Fibroblast of skin of left quadriceps (primary cell): ENCODE data around the gene TRAPPC3.
"Not testable (repeated sequence)": the region's sequence is repeated elsewhere in the genome, so short reads cannot be mapped to it uniquely, and the experiment has no call there.

ENCODE experiments used
- DNase-seq, 2 experiments: peaks; one replicate each; pipeline ENCODE4 v3.0.0-alpha.2; 2013; ENCODE audit warnings: low read depth in 2 of 2

TRAPPC3 gene

DNA sequence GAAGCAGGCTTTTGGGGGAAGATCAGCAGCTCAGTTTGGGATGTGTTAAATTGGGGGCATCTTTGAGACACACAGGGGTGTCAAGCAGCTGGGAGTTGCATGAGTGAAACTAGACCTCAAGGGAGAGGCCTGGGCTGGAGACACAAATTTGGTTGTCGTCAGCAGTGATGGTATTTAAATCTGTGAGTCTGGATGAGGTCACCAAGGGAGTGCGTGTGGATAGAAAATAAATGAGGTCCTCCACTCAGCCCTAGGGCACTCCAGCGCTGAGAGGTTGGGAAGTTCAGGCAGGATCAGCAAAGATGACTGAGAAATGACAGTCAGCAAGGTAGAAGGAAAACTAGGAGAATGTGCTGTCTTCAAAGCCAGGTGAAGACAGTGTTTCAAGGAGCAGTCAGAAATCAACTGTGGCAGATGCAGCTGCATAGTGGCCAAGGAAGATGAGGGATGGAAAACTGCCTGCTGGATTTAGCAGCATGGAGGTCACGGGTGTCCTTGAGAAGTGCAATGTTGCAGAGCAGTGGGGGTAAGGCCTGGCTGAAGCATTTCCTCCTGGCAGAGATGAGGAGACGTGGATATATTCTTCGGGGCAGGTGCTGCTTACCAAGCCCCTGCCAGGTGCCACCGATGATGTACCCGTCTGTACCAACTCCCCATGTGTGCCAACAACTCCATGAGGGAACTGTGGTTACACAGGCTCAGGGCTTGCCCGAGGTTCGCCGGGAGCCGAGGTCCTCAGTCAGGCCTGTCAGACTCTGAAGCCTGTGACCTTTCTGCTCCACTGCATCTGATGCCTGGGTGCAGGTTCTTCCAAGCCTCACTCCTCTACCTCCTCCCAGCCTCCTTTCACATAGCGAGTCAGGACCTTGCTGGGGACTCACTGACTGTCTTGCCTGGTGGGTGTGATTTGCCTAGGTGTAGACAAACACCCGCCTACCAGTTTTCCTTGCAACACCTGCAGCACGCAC lies 17.9 kb upstream of the TRAPPC3 start:
- DNase-seq: no peak

DNA sequence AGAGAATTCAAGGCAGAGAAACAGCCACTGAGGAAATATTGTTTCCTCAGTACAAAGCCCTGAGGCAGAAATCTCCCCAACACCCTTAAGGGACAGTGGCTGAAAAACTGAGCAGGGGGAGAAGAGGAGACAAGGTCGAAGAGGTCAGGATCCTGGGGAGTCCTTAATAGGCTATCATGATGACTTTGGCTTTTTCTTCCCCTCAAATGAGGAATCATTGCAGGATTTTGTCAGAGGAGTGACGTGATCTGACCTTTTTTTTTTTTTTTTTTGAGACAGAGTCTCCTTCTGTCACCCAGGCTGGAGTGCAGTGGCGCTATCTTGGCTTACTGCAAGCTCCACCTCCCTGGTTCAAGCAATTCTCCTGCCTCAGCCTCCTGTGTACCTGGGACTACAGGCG lies 16.9 kb upstream of the TRAPPC3 start:
- no peak for DNase-seq

DNA sequence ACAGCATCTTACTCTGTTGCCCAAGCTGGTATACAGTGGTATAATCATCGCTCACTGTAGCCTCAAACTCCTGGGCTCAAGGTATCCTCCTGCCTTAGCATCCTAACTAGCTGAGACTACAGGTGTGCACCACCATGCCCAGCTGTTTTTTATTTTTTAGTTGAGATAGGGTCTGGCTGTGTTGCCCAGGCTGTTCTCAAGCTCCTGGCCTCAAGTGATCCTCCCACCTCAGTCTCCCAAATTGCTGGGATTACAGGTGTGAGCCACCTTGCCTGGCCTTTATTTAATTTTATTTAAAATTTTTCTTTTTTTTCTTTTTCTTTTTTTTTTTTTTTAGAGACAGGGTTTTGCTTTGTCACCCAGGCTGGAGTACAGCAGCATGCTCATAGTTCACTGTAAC lies 15.9 kb upstream of the TRAPPC3 start:
- no peak for DNase-seq

DNA sequence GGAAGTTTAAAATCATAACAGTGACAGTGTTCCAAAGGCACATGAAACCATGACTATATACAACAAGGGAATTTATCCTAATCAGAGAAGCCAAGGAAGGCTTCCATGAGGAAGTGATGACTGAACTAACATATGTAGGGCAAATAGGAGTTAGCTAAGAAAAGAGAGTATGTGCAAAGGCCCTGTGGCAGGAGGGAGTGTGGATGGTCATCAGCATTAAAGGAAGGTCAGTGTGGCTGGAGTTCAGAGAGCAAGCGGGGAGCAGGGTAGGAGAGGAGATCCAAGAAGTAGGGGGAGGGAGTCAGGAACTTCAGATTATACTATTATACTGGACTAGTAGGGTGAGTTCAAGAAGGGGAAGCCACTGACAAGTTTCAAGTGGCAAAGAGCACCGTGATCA lies 15.1 kb upstream of the TRAPPC3 start:
- DNase-seq: no peak

DNA sequence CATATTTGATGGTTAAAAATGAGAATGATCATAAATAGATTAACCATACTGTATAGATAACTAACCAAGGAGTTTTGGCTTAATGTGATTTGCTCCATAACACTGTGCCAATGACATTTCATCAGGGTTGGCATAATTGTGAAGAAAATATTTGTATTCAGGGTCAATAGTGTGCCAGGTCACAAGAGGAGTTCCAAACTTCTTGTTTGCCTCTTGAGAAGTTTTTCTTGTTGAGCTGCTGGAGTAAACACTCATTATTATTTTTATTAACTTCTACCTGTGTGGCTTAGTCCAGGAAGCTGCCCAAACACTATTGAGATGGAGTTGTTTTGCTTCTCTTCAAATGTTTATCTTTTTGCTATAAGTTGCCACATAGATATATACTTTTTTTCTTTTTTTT lies 14.1 kb upstream of the TRAPPC3 start:
- DNase-seq: no peak

DNA sequence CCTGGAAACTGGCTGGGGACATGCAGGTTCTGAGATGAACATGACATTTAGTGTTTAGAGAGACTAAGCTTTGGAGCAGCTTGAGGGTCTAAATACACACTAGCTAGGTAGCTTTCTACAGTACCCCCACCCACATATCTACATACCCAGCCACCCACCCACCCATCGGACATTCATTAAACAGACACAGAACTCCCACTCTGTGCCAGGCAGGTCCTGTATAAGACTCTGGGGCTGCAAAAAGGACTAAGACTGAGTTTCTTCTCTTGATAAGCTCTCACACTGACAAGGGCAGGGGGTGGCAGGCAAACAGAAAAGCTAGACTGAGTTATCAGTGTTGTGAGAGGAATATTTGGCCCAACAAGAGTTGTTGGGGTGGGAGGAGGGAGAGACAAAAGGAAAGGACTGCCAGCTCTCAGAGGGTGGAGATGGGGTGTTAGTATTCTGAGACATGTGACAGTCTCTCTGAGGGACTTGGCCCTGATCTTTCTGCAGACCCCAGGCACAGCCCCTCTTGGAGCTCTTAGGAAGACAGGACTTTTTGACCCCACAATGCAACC lies 13.5 kb upstream of the TRAPPC3 start:
- no peak for DNase-seq

DNA sequence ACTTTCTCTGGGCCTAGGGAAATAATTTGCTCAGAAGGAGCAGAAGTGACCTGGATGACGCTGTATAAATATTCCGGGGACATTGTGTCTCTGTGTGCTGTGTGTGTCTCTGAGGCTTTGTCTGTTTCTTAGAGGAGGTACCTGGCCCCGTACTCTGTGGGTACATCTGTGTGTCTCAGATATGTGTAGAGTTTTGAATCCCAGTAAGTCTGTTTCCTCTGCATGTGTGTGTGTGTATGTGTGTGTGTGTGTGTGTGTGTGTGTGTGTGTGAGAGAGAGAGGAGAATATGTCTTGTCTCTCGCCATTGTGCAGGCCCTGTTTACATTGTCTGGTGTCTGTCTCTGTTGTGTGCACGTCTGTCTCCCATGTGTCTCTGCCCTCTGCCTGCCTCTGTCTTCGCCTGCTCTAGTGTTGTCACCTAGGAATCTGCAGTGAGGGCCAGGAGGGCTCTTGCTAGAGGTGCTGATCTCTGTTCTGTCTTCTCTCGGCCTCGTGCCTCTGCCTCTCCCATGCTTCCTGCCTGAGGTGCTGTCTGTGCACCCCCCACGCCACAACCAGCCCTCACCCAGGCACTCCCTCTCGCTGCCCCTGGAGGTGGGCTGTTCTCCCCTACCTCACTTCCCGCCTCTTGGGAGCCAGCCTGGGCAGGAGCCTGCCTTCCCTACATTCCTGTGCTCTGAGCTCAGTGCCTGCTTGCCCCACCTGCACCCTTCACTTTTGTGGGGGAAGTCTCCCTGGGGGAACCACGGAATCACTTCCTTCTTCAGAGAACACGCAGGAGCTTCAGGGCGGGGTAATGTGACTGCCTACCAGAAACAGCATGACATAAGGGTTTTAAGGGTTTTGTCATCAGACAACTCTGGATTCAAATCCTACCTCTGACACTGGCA lies 12.6 kb upstream of the TRAPPC3 start:
- no peak for DNase-seq

DNA sequence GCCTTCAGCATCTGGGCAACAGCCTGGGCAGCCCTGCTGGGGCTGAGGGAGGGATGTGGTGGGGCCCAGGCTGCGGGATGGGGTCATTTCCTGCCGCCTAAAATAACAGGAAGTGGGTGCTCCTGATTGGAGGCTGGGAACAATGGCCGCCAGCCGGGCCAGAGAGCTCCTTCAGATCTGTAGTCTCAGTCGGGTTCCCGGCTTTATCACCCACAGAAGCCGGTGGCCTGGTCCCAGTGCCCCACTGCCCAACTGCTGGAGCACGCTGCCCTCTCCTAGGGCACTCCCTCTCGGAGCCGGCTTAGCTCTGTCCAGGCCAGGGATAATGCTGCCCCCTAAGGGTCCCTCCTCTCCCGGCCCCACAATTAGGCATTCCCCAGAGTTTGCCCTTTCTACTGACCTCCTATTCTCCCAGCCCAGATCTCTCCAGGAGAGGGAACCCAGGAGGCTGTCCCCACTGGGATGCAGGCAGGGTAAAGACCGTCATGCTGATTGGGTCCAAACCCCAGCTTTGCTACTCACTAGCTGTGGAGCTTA lies 11.7 kb upstream of the TRAPPC3 start:
- DNase-seq: no peak

DNA sequence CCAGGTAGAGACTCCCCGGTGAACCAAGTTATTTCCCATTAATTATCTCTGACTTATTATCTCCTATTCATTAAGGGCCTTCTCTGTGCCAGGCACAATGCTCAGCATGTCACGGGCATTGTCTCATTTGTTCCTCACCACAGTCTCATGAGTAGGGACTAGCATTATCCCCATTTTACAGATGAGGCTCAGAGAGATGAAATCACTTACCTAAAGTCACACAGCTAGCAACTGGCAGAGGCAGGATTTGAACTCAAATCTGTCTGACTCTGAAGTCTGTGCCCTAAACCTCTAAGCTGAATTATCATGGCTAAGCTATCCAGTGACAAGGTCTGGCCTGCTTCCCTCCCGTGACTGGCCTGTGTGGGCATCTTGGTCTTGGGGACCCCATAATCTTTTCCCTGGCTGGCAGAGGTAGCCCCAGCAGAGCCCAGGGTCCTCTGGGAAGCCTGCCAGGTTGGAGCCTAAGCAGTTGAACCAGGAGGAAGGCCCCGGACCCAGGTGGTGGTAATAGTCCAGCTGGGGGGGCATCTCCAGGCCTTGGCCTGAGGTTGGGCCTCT lies 11.2 kb upstream of the TRAPPC3 start:
- DNase-seq: no peak

DNA sequence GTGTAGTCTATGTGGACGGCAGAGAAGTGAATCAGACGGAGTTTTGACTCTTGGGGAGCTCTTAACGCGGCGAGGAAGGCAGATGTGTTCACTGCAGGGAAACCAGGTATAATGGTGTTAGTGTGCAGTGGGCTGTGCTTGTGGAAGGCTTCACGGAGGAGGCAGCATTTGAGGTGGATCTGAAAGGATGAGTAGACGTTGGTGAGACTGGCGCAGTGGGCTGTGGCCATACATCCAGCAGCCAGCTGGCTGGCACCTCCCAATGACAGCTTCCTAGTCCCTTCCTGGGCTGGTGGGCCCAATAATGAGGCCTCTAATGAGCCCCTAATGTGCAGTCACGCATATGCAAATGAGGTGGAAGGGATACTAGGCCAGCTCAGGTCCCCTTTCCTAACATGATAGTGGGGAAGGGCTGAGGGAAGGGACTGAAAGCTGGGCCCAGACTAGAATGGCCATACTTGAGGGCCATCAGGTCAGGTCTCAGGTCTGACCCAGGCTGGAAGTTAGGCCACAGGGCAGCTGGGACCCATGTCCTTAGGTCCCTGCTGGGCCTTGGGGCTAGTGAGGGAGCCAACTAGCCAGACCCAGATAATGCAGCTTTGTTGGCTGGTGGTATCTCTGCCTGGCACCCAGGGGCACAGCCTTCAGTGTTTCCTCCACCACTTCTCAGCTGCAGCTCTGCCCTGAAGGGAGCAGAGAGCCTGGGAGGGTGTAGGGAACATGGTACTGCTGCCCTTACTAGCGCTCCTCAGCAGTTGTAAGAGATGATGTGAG lies 10.5 kb upstream of the TRAPPC3 start:
- no peak for DNase-seq

DNA sequence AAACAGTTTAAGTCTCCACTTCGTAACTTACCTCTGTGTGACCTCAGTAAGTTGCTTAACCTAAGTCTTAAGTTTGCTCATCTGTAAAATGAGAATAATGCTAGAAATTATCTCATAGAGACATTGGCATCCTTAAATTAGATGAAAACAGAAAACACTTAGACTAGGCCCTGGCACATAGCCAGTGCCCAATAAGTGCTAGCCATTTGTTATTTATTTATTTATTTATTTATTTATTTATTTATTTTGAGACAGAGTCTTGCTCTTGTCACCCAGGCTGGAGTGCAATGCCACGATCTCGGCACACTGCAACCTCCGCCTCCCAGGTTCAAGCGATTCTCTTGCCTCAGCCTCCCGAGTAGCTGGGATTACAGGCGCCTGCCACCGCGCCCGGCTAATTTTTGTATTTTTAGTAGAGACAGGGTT lies 9.6 kb upstream of the TRAPPC3 start:
- DNase-seq: not testable (repeated sequence)

DNA sequence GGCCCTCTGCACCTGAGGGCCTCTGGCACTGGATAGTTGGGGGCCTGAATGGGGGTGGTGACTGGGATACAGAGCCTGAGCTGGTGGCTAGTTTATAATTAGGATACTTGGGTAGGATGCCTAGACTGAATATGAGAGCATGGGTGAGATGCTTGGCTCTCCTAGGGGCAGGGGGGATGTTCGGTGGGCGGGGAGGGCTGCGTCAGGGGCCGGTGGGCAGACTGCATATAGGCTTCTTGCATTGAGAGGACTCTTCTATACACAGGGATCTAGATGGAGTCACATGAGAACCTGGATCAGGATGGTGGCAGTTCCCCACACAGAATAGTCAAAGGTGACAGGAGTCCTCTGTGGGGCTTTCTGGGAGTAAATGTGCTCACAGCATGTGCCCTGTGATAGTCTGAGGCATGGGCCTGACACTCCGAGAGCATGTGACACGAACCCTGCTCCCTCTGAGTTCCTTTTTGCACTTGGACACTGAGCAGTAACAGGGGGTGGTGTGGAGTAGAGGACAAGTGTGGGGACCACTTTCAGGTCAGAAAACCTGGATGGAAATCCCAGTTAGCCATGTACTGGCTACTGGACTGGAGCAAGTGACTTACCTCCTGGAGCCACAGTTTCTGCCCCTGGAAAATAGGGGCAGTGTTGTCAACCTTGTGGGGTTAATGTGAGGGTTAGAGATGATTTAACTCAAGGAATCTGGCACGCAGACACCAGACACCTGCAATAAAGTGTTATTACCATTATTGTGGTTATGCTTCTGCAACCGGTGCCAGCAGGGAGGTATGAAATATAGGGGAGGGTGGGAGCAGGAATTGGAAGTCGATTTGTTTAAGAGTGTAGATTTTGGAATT lies 8.9 kb upstream of the TRAPPC3 start:
- DNase-seq: no peak

DNA sequence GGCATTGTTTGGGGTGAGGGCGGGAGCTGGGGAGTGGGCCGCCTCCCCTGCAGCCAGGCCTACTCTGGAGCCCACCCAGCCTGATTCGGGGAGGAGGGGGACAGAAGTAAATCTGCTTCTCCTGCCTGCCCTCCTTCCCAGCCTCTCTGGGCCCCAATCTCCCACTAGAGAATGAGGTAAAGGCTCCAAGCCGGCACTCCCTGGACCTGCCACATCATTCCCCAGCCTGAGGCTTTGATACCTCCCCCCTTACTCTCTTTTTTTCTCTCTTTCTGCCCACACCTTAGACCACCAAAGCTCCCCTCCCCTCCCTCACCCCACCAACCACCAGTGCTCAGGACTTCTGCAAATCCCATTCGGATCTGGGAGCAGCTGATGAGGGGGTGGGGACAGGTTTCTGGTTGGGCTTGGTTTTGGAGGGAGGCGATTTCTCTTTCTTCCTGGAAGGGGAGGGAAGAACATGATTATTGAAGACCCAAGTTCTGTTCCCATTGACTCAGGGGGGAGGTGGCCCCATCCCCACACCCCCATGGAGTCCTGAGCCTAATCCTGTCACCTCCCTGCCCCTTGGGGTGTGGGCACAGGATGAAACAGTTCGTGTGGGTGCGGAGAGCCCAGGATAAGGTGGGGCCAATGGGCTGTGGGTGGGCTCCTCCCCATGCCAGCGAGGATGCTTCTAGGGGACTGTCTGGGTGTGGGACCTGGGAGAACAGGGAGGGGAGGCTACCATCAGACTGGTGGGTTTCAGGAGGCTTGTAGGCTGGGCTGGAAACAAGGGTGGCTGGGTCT lies 8.0 kb upstream of the TRAPPC3 start:
- no peak for DNase-seq

DNA sequence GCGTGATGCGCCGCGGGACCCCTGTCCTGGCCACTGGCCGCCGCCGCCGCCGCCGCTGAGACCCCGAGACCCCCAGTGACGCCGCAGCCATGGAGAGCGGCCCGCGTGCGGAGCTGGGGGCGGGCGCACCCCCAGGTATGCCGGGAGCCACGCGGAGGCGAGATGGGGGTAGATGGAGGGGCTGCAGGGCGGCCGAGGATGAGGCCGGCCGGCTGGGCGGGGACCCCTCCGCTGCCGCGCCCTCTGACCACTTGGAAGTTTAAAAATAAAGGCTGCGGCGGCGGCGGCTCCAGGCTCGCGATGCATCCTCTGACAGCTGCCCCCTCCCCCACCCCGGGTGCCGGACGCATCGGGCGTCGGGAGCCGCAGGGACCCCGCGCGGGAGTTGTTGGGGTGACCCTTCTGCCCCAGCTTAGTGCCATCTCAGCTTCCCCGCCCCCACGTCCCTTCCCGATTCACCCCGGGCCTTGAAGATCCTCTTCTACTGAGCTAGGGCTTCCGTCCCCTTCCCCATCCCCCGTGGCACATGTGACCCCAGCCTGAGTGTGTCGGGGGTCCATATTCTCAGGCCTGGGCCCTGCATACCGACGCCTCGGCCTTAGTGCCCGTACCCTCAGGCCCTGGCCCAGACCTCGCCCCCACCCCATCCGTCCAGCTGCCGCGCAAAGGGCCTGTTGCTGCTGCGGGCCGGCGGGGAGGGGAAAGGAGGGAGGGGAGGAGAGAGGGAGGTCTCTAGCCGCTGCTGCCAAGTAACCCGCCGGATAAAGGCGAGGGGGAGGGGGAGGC lies 7.2 kb upstream of the TRAPPC3 start:
- DNase-seq: no peak

DNA sequence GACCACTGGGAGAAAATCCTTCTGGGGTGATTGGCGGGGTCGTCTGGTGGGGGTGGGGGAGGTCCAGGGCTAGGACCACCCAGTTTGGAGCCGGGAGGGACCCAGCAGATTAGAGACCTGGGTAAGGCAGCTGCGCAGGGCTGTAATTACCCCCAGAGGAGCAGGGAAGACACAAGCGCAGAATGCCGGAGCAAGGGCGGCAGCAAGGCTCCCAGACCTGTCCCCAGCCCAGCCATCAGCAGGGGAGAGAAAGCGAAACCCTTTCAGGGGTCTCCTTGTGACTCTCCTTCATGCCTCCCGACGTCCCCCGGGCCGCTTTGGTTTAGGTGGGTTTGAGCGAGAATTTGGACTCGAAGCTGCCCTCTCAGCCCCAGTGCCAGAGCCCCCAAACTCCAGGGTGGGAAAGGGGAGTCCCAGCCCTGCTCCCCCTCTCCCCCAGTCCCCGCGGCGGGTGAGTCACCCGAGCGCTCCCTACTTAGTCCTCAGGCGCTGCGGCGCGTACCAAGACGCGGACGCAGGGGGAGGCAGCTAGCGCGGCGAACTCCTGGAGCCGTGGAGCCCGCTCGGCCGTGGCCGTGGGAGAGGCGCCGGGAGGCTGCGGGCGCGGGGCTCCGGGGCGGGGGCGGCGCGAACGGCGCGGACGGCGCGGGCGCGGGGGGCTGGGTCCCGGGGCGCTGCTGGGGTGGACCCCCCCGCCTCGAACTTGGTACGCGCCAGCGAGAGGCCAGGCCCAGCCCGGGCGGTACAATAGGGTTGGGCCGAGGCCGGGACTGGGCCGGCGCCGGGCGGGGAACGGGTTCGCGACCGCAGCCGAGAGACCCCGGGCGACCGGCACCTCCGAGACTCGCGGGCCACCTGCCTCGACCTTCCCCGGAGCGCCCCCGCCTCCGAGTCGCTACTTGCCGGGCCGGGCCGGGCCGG lies 6.4 kb upstream of the TRAPPC3 start, which contains the start of gene MAP7D1:
TSS of gene MAP7D1 (plus strand) at position 753 of the 921 bp plus-strand sequence. CDS start 258 bp downstream, outside the sequence.
- peak; percentile 73 to 74 for DNase-seq

DNA sequence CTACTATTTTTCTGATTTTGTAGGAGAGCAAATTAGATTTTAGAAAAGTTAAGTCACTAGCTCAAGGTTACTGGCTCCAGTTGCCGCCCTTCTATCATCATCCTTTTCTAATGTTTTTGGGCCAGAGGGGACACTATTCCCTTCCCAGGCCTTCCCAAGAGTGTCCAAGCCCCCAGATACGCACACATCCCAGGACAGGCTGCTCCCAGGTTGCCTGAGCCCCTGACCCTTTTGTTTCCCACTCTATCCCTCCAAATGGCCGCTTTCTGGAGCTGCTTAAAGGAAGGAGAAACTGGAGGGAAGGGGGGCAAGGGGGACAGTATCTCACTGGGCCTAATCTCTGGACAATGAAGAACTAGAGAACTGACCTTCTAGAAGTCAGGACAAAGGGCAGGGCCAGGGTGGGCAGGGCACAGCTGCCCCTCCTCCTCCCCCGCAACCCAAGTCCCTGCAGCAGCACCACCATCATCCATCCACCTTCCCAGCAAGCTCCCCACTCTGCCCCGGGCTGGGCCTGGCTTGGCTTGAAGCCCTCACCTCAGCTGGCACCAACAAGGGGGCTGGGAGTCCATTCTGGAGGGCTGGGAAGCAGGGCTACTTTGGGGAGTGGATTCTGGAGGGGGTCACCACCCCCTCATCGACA lies 5.6 kb upstream of the TRAPPC3 start:
- DNase-seq: no peak

DNA sequence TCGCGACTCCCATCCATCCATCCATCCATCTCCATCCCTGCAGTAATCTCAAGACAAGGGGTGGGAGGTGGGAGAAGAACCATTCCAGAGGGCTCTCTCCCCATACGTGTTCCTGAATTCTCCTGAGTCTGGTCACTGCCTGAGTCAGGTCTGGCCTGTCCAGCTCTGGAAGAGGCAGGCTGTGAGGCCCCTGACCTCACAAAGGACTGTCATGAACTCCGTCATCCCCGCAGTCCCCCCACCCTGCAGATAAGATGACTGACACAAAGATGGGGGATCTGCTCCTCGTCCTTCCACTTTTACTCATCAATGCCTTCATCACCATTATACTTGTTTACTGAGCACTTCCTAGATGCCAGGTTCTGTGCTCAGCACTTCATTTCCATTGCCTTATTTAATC lies 5.0 kb upstream of the TRAPPC3 start:
- no peak for DNase-seq
